ENCODE results near the gene NPAS3.

- TF ChIP-seq POLR2AphosphoS5 (IDR thresholded peaks at IDR 0.05; ENCODE audit: low read depth, low read length) (no peak), REST (IDR thresholded peaks at IDR 0.05; ENCODE audit: insufficient read depth in 1 of 2, low read depth in 2 of 2, low read length in 2 of 2) (no peak)
Measured at GRCh38 chr14:33184587-33184986, 245.9 kb downstream of the NPAS3 start.

Data from PFSK-1 (cell line).